ENCODE results near the gene HNRNPM. TPM values are rescaled to one million over a fixed set of nuclear protein-coding genes. Genes with fewer than 3 reads are reported as not detected.

The HNRNPM gene
- total RNA-seq, 2 experiments from 2014 or later = 90.0 to 280 TPM

- CTCF ChIA-PET (ENCODE audit: unreplicated experiment) = no interaction called here
These were observed 46.9 kb upstream of the HNRNPM start for GRCh38 chr19:8397746-8398310.

GRCh38 chr19:8398311-8398771, 46.4 kb upstream of the HNRNPM start:
- Histone ChIP-seq H3K27ac (ENCODE audit: low read depth, low read length, poor library complexity, severe bottlenecking) (no peak overlapping the region), H3K4me3 (ENCODE audit: low read depth, low read length, poor library complexity, severe bottlenecking) (no peak overlapping the region), H3K36me3 (ENCODE audit: insufficient read depth, low read length) (peaks cover 12% of the 10 kb centered on the region), H2AFZ (ENCODE audit: low read length) (no peak overlapping the region), H3K79me2 (ENCODE audit: insufficient read depth, low read depth, low read length) (no peaks in the 10 kb centered on the region), H3K4me2 (ENCODE audit: low read length) (no peak overlapping the region), H3K9me2 (ENCODE audit: insufficient read depth, low read length) (no peaks in the 10 kb centered on the region), H3K4me1 (ENCODE audit: insufficient read depth, low read length, poor library complexity, severe bottlenecking) (no peaks in the 10 kb centered on the region), H3K9me3 (ENCODE audit: low read length) (no peaks in the 10 kb centered on the region), H4K20me1 (ENCODE audit: insufficient read depth, low read length) (no peaks in the 10 kb centered on the region; the same call in 1 of the 2 replicates)
- intact Hi-C loops (cut with micrococcal nuclease; ENCODE audit: unreplicated experiment) = no loop called here
- no peak for DNase-seq (ENCODE audit: low spot score)
- CTCF ChIA-PET (ENCODE audit: unreplicated experiment) = no interaction called here
- TF ChIP-seq EZH2phosphoT487 (IDR thresholded peaks at IDR 0.05; ENCODE audit: borderline replicate concordance, low read depth, low read length) = no peak
- TF ChIP-seq, protein P1, sequence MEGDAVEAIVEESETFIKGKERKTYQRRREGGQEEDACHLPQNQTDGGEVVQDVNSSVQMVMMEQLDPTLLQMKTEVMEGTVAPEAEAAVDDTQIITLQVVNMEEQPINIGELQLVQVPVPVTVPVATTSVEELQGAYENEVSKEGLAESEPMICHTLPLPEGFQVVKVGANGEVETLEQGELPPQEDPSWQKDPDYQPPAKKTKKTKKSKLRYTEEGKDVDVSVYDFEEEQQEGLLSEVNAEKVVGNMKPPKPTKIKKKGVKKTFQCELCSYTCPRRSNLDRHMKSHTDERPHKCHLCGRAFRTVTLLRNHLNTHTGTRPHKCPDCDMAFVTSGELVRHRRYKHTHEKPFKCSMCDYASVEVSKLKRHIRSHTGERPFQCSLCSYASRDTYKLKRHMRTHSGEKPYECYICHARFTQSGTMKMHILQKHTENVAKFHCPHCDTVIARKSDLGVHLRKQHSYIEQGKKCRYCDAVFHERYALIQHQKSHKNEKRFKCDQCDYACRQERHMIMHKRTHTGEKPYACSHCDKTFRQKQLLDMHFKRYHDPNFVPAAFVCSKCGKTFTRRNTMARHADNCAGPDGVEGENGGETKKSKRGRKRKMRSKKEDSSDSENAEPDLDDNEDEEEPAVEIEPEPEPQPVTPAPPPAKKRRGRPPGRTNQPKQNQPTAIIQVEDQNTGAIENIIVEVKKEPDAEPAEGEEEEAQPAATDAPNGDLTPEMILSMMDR (conservative IDR thresholded peaks at IDR 0.05; ENCODE audit: low read length) = no peak
- BruUV-seq (replicated peaks) = no TSS peak
- POLR2A ChIA-PET = no interaction called here

More at GRCh38 chr19:8397746-8398310, 46.9 kb upstream of the HNRNPM start:
- DNase-seq (ENCODE audit: low spot score) = no peak
- Histone ChIP-seq H3K27ac (ENCODE audit: low read depth, low read length, poor library complexity, severe bottlenecking) (no peak overlapping the region), H2AFZ (ENCODE audit: low read length) (no peak overlapping the region), H3K36me3 (ENCODE audit: insufficient read depth, low read length) (peaks cover 7% of the 10 kb centered on the region), H3K4me2 (ENCODE audit: low read length) (no peak overlapping the region), H4K20me1 (ENCODE audit: insufficient read depth, low read length) (no peaks in the 10 kb centered on the region; the same call in 1 of the 2 replicates), H3K9me3 (ENCODE audit: low read length) (no peaks in the 10 kb centered on the region), H3K4me3 (ENCODE audit: low read depth, low read length, poor library complexity, severe bottlenecking) (no peak overlapping the region), H3K9me2 (ENCODE audit: insufficient read depth, low read length) (no peaks in the 10 kb centered on the region), H3K4me1 (ENCODE audit: insufficient read depth, low read length, poor library complexity, severe bottlenecking) (no peaks in the 10 kb centered on the region), H3K79me2 (ENCODE audit: insufficient read depth, low read depth, low read length) (no peaks in the 10 kb centered on the region)
- POLR2A ChIA-PET = no interaction called here
- intact Hi-C loops (cut with micrococcal nuclease; ENCODE audit: unreplicated experiment) = loop anchor here (2.0 kb wide), 1 partner anchor 43 kb away; no protein-coding TSS in a partner anchor
- no TSS peak for BruUV-seq (replicated peaks)
- TF ChIP-seq, protein P1 (conservative IDR thresholded peaks at IDR 0.05; ENCODE audit: low read length) = no peak
- TF ChIP-seq EZH2phosphoT487 (IDR thresholded peaks at IDR 0.05; ENCODE audit: borderline replicate concordance, low read depth, low read length) = no peak

DNA sequence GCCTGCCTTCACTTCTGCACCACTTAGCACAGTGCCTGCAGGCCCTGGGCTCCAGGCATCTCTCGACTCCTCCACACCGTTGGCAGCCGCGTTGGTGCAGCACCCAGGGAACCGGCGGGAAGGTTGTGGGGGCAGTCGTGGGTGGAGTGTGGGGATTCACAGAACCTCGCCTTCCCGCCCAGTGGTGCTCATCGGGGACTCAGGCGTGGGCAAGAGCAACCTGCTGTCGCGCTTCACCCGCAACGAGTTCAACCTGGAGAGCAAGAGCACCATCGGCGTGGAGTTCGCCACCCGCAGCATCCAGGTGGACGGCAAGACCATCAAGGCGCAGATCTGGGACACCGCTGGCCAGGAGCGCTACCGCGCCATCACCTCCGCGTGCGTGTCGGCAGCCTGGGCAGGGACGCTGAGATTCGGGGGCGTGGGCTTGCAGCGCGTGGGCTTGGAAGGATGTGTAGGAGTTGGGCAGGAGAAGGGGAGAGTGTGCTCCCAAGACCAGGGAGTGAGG, 45.0 kb upstream of the HNRNPM start:
- TF ChIP-seq, protein P1 (conservative IDR thresholded peaks at IDR 0.05; ENCODE audit: low read length) = no peak
- TF ChIP-seq EZH2phosphoT487 (IDR thresholded peaks at IDR 0.05; ENCODE audit: borderline replicate concordance, low read depth, low read length) = no peak
- Histone ChIP-seq H3K27ac (ENCODE audit: low read depth, low read length, poor library complexity, severe bottlenecking) (no peak overlapping the region), H3K4me3 (ENCODE audit: low read depth, low read length, poor library complexity, severe bottlenecking) (no peak overlapping the region), H3K9me2 (ENCODE audit: insufficient read depth, low read length) (no peaks in the 10 kb centered on the region), H3K4me2 (ENCODE audit: low read length) (no peak overlapping the region), H4K20me1 (ENCODE audit: insufficient read depth, low read length) (no peaks in the 10 kb centered on the region; the same call in 1 of the 2 replicates), H3K9me3 (ENCODE audit: low read length) (no peaks in the 10 kb centered on the region), H3K79me2 (ENCODE audit: insufficient read depth, low read depth, low read length) (no peaks in the 10 kb centered on the region), H2AFZ (ENCODE audit: low read length) (no peak overlapping the region), H3K4me1 (ENCODE audit: insufficient read depth, low read length, poor library complexity, severe bottlenecking) (no peaks in the 10 kb centered on the region), H3K36me3 (ENCODE audit: insufficient read depth, low read length) (peaks cover 21% of the 10 kb centered on the region)
- BruUV-seq (replicated peaks) = no TSS peak
- intact Hi-C loops (cut with micrococcal nuclease; ENCODE audit: unreplicated experiment) = no loop called here
- ChIA-PET CTCF (ENCODE audit: unreplicated experiment) (no interaction called here), POLR2A (no interaction called here)
- DNase-seq (ENCODE audit: low spot score) = no peak
